ENCODE results near the gene PAK5.

- TF ChIP-seq, protein P1, sequence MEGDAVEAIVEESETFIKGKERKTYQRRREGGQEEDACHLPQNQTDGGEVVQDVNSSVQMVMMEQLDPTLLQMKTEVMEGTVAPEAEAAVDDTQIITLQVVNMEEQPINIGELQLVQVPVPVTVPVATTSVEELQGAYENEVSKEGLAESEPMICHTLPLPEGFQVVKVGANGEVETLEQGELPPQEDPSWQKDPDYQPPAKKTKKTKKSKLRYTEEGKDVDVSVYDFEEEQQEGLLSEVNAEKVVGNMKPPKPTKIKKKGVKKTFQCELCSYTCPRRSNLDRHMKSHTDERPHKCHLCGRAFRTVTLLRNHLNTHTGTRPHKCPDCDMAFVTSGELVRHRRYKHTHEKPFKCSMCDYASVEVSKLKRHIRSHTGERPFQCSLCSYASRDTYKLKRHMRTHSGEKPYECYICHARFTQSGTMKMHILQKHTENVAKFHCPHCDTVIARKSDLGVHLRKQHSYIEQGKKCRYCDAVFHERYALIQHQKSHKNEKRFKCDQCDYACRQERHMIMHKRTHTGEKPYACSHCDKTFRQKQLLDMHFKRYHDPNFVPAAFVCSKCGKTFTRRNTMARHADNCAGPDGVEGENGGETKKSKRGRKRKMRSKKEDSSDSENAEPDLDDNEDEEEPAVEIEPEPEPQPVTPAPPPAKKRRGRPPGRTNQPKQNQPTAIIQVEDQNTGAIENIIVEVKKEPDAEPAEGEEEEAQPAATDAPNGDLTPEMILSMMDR (IDR thresholded peaks at IDR 0.05; ENCODE audit: insufficient read depth, low read depth, low read length), result no peak
- no peak for TF ChIP-seq EZH2 (IDR thresholded peaks at IDR 0.05; ENCODE audit: insufficient read depth, low read length)
These were observed 208.3 kb downstream of the PAK5 start for GRCh38 chr20:9630554-9630953.
